Colonic mucosa (tissue), 4 donors: ENCODE results near the gene RAB3B. TPM values are rescaled to one million over a fixed set of nuclear protein-coding genes. Genes with fewer than 3 reads are reported as not detected.

ENCODE experiments used
- DNase-seq: peaks from one replicate; pipeline ENCODE4 v3.0.0-alpha.2; 2020
- H3K27ac ChIP-seq: fragments of 200-600 bp; one replicate; pipeline ENCODE4 v1.8.0; 2021
- H3K27me3 ChIP-seq: fragments of 200-600 bp; one replicate; pipeline ENCODE4 v1.8.0; 2021
- H3K36me3 ChIP-seq: fragments of 200-600 bp; one replicate; pipeline ENCODE4 v1.8.0; 2021
- H3K4me1 ChIP-seq: fragments of 200-600 bp; one replicate; pipeline ENCODE4 v1.8.0; 2021; ENCODE audit warnings: mild to moderate bottlenecking
- H3K4me3 ChIP-seq: fragments of 200-600 bp; one replicate; pipeline ENCODE4 v1.8.0; 2021
- H3K9ac ChIP-seq, 2 donors: one replicate each; pipeline ENCODE4 v1.7.0; 2013; ENCODE audit warnings: control low read depth in 2 of 2, low read depth in 2 of 2, low read length in 2 of 2
- H3K9me3 ChIP-seq: fragments of 200-600 bp; one replicate; pipeline ENCODE4 v1.8.0; 2021
- CTCF ChIP-seq: fragments of 200-600 bp; IDR thresholded peaks from one replicate; pipeline ENCODE4 v1.8.0; 2022; ENCODE audit warnings: antibody characterized with exemption, mild to moderate bottlenecking
- intact Hi-C: fragments of 100-400 bp; cut with DNase I; formaldehyde crosslinking; loops from one replicate; pipeline ENCODE4 v1.14.1; 2022
- total RNA-seq, 2 donors: library from RNA; stranded (reverse); fragmentation: NEBNext Ultra II Directional in 1 of 2; extraction: Animal tissue kit (Norgen Biotek cat#: 25700) in 1 of 2; gene quantifications; one replicate each; pipeline ENCODE4 v1.2.1, GENCODE V29; 2021
- donor health status: healthy.
- donor health status: DM: no; HTN: no; CAD: no.
- donor health status: DM: no; HTN: no; CAD: no.

Gene RAB3B
- total RNA-seq, 2 donors from 2014 or later: 3.6 to 6.0 TPM

- H3K4me3 ChIP-seq: no peak overlapping the region
Observed at GRCh38 chr1:51952638-51953037, 37.9 kb downstream of the RAB3B start.

GRCh38 chr1:51950701-51951100, 39.8 kb downstream of the RAB3B start:
- DNase-seq: no peak
- H3K27ac ChIP-seq: no peak overlapping the region
- no peak overlapping the region for H3K4me3 ChIP-seq
- no peak for TF ChIP-seq CTCF
- no peaks in the 10 kb centered on the region for H3K27me3 ChIP-seq
- intact Hi-C loops: no loop called here
- H3K4me1 ChIP-seq: no peaks in the 10 kb centered on the region
- H3K36me3 ChIP-seq: no peaks in the 10 kb centered on the region
- no peak overlapping the region for H3K9ac ChIP-seq
- no peaks in the 10 kb centered on the region for H3K9me3 ChIP-seq

More at GRCh38 chr1:51952638-51953037, 37.9 kb downstream of the RAB3B start:
- intact Hi-C loops: no loop called here
- H3K9me3 ChIP-seq: no peaks in the 10 kb centered on the region
- no peak overlapping the region for H3K27ac ChIP-seq
- H3K9ac ChIP-seq: no peak overlapping the region
- no peak for DNase-seq
- H3K36me3 ChIP-seq: no peaks in the 10 kb centered on the region
- H3K27me3 ChIP-seq: no peaks in the 10 kb centered on the region
- no peaks in the 10 kb centered on the region for H3K4me1 ChIP-seq
- no peak for TF ChIP-seq CTCF

DNA sequence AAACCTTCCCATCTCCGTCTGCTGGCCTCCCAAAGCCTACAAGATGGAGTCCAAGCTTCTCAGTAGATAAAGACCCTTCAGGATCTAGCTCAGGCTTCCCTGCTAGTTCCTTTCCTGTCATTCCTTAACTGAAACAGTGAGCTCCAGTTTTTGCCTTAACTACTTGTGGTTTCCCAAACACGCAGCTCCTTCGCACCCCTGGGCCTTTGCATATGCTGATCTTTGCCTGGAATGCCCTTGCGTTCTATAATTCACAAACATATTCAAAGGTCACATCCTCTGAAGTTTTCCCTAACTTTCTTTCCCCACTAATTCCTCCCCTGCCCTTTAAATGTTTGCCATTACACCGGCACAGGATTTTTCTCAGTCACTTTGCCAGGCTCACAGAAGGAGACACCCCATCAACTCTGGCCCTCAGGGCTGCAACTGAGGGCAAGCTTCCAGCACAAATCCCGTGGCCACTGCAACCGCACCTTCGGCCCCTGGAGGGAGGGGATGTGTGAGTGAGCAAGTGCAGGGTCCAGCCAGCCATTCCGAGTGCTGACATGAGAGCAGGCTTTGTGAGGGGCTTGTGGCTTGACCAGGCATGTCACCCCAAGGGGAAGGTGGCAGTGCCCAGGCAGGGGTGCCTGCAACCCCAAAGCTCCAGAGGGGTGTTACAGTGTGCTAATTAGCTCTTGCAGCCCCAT, 41.3 kb downstream of the RAB3B start:
- no peak overlapping the region for H3K4me3 ChIP-seq
- H3K4me1 ChIP-seq: no peaks in the 10 kb centered on the region
- H3K9me3 ChIP-seq: no peaks in the 10 kb centered on the region
- H3K9ac ChIP-seq: no peak overlapping the region
- no peak for TF ChIP-seq CTCF
- no peaks in the 10 kb centered on the region for H3K27me3 ChIP-seq
- H3K27ac ChIP-seq: no peak overlapping the region
- H3K36me3 ChIP-seq: no peaks in the 10 kb centered on the region
- intact Hi-C loops: no loop called here
- no peak for DNase-seq

GRCh38 chr1:51948491-51948915, 42.0 kb downstream of the RAB3B start:
- no peak for DNase-seq
- Histone ChIP-seq H3K4me3 (no peak overlapping the region), H3K27me3 (no peaks in the 10 kb centered on the region), H3K36me3 (no peaks in the 10 kb centered on the region), H3K9me3 (no peaks in the 10 kb centered on the region), H3K4me1 (no peaks in the 10 kb centered on the region), H3K27ac (no peak overlapping the region), H3K9ac (no peak overlapping the region)
- intact Hi-C loops: no loop called here
- no peak for TF ChIP-seq CTCF

- intact Hi-C loops: no loop called here
- Histone ChIP-seq H3K9me3 (no peaks in the 10 kb centered on the region), H3K27me3 (no peaks in the 10 kb centered on the region), H3K4me3 (no peak overlapping the region), H3K36me3 (no peaks in the 10 kb centered on the region), H3K9ac (no peak overlapping the region), H3K4me1 (no peaks in the 10 kb centered on the region), H3K27ac (no peak overlapping the region)
- TF ChIP-seq CTCF: no peak
- DNase-seq: no peak
Observed at GRCh38 chr1:51946300-51946699, 44.2 kb downstream of the RAB3B start.
